D721Med (cell line): ENCODE data around the gene SCNN1B.
"Not testable (repeated sequence)": the region's sequence is repeated elsewhere in the genome, so short reads cannot be mapped to it uniquely, and the experiment has no call there.

Experiments
- DNase-seq: peaks from one replicate; pipeline ENCODE4 v3.0.0; 2011; ENCODE audit warnings: low spot score; ENCODE audit not compliant: insufficient read length
- FAIRE-seq: peaks from 2 replicates; lab custom pipeline; 2011; peaks lifted over from hg19 to GRCh38; lab: Jason Lieb, UNC
- TF ChIP-seq, protein P1 (sequence below): IDR thresholded peaks from 2 replicates; pipeline ENCODE4 v1.5.1; 2012; ENCODE audit warnings: mild to moderate bottlenecking, control low read depth; ENCODE audit not compliant: insufficient read depth; ENCODE audit errors: missing control alignments

The SCNN1B gene

DNA sequence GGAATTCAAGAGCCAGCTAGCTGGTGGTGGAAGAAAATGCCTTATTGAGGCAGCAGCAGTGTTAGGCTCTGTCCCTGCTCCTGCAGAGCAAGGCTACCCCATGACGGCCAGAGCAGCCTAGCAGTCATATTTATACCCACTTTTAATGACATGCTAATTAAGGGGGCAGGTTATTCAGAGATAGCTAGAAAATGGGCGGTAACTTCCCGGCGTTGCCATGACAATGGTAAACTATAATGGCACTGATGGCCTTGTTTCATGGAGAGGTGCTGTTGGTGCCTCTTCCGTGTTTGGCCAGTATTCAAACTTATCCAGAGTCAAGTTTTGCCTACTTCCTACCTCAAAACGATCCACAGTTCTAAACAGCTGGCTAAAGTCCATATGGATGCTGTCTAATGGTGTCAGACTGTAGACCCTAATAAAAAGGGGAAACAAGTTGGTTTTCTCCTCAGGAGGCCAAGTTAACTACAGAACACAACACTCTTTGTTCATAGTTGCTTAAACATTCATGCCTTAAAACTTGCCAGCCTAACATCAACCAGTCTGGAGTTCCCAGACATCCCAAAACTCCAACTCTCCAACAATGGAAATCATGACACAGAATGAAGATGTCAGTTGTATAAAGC, 3.7 kb upstream of the SCNN1B start:
- no peak for DNase-seq
- no peak for FAIRE-seq

DNA sequence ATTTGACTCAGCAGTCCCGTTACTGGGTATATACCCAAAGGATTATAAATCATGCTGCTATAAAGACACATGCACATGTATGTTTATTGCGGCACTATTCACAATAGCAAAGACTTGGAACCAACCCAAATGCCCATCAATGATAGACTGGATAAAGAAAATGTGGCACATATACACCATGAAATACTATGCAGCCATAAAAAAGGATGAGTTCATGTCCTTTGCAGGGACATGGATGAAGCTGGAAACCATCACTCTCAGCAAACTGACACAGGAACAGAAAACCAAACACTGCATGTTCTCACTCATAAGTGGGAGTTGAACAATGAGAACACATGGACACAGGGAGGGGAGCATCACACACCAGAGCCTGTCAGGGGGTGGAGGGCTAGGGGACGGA, 2.3 kb upstream of the SCNN1B start:
- not testable (repeated sequence) for DNase-seq, FAIRE-seq

More for the DNA sequence above, 3.7 kb upstream of the SCNN1B start:
- TF ChIP-seq, protein P1, sequence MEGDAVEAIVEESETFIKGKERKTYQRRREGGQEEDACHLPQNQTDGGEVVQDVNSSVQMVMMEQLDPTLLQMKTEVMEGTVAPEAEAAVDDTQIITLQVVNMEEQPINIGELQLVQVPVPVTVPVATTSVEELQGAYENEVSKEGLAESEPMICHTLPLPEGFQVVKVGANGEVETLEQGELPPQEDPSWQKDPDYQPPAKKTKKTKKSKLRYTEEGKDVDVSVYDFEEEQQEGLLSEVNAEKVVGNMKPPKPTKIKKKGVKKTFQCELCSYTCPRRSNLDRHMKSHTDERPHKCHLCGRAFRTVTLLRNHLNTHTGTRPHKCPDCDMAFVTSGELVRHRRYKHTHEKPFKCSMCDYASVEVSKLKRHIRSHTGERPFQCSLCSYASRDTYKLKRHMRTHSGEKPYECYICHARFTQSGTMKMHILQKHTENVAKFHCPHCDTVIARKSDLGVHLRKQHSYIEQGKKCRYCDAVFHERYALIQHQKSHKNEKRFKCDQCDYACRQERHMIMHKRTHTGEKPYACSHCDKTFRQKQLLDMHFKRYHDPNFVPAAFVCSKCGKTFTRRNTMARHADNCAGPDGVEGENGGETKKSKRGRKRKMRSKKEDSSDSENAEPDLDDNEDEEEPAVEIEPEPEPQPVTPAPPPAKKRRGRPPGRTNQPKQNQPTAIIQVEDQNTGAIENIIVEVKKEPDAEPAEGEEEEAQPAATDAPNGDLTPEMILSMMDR: no peak

DNA sequence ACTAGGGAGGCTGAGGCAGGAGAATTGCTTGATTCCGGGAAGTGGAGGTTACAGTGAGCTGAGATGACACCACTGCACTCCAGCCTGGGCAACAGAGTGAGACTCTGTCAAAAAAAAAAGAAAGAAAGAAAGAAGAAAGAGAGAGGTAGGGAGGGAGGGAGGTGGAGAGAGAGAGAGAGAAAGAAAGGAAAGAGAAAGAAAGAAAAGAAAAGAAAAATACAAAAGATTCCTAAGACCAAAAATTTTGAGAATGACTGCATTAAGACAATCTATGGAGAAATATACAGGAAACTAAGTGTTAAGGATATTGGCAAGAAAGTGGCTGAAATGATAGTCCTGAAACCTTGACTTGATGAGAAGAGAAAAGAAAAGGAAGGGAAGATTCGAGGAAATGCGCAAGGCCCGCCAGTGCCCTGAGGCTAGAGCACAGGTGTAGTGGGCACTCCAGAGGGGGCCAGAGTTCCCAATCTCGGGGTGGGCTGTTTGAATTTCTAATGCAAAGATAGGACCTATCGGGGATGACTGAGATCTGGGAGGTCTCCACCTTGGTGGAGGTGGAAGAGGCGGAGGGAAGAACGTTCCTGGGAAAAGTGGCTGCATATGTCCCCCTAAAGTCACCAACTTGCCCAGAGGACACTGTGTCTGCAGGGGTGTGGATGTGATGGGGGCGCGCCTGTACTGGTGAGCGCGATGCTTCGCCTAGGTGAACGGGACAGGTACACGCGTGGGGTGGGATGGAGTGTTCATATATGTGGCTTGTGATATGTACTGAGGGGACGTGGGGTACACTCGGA, 654 bp upstream of the SCNN1B start:
- DNase-seq (no peak), FAIRE-seq (no peak)
- TF ChIP-seq, protein P1: no peak

DNA sequence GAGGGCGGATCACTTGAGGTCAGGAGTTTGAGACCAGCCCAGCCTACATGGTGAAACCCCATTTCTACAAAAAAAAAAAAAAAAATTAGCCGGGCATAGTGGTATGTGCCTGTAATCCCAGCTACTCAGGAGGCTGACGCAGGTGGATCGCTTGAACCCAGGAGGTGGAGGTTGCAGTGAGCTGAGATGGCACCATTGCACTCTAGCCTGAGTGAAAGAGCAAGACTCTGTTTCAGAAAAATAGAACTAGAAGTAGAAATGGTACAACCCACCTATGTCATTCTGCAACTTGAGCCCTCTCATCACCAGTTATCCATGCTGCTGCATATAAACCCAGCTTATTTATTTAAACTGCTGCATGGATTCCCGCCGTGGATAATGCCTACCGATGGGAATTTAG, 1.6 kb downstream of the SCNN1B start:
- TF ChIP-seq, protein P1: no peak
- DNase-seq (no peak), FAIRE-seq (no peak)

DNA sequence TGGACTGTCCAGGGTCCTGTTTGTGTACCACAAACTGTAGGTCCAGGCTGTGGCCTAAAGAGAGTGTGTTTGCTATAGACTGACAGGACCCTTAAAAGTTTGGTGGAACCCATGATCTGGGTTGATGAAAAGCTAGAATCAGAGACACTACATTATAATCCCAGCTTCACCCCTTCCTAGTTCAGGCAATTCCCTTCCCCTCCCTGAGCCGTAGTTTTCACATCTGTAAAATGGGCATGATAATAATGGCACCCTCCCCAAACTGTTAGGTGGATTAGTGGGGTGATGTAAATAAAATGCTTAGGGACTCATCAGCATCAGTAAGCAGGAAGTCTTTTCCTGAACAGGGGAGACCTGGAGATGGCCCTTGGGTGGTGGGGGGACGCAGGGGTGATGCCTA, 2.5 kb downstream of the SCNN1B start:
- FAIRE-seq: no peak
- TF ChIP-seq, protein P1: no peak
- DNase-seq: no peak

DNA sequence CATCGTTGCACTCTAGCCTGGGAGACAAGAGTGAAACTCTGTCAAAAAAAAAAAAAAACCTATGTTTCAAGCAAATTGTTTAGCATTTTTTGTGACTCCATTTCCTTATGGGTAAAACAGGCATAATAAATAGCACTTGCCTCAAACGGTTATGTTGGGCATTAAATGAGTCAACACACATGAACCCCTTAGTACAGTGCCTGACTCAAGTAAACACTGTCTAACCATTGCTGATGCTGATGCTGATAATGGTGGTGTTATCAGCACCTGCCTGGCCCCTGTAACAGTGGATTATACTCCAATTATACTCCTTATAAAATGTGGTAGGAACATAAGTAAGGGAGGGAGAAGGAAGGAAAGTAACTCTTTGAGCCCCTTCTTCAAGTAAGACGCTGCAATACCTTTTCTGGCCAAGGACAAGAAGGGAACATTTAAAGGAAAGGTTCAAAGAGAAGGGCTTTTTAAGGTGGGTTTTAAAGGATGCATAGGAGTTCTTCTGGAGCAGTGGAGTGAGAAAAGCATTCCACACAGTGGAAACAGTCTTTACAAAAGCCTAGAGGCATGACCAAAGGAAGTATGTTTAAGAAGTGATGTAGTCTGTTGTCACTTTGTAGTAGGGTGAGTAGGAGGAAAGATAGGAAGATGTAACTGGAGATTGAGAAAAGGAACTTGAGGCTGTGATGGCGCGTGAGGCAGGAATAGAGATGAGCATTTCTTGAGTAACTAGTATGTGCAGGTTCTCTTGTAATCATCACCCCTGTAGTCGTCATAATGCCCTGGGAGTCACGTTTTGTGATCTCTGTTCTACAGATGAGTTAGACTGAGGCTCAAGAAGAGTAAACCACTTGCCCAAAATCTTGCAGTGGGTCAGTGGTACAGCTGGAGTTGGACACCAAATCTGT, 4.3 kb downstream of the SCNN1B start:
- no peak for FAIRE-seq
- TF ChIP-seq, protein P1: no peak
- DNase-seq: no peak

DNA sequence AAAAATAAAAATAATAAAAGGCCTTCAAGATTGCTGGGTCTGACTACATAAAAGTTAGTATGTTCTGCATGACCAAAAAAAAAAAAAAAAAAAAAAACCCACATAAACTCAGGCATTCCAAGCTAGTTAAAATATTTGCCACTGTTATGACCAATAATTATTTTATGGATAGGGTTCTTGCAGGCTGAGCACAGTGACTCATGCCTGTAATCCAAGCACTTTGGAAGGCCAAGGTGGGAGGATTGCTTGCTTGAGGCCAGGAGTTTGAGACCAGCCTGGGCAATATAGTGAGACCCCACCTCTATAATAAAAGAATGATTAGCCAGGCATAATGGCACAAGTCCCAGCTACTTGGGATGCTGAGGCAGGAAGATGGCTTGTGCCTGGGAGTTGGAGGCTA, 8.1 kb downstream of the SCNN1B start:
- TF ChIP-seq, protein P1: no peak
- FAIRE-seq: no peak
- no peak for DNase-seq
